ENCODE data around the gene RPUSD1. TPM values are rescaled to one million over a fixed set of nuclear protein-coding genes. Genes with fewer than 3 reads are reported as not detected.

RPUSD1 gene
- total RNA-seq, 1 donor from 2014 or later, result 23.0 TPM

DNA sequence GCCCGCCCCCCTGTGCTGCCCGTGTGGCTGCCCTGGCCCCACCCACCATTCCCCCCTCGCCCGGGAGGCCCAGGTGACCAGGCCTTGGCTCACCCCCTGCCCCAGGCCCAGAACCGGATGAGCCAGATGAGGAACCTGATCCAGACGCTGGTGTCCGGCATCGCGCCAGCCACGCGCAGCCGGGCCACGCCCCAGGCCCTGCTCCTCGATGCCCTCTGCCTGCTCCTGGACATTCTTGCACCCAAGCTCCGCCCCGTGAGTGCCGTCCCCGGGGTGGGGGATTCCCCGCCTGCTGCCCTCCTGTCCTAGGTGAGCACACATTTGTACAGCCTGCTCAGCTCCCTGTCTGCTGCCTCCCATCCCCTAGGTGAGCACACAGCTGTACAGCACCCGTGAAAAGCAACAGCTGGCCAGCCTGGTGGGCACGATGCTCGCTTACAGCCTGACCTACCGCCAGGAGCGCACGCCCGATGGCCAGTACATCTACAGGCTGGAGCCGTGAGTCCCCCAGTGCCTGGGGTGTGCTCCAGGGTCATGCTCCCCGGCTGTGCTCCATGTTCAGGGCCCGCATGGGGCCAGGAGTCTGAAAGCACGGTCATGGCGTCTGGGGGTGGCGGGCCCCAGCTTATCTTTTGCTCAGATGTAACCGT is 7.5 kb upstream of the RPUSD1 start:
- no peaks in the 10 kb centered on the region for H3K9me3 Mint-ChIP-seq
- TF ChIP-seq, protein P1, sequence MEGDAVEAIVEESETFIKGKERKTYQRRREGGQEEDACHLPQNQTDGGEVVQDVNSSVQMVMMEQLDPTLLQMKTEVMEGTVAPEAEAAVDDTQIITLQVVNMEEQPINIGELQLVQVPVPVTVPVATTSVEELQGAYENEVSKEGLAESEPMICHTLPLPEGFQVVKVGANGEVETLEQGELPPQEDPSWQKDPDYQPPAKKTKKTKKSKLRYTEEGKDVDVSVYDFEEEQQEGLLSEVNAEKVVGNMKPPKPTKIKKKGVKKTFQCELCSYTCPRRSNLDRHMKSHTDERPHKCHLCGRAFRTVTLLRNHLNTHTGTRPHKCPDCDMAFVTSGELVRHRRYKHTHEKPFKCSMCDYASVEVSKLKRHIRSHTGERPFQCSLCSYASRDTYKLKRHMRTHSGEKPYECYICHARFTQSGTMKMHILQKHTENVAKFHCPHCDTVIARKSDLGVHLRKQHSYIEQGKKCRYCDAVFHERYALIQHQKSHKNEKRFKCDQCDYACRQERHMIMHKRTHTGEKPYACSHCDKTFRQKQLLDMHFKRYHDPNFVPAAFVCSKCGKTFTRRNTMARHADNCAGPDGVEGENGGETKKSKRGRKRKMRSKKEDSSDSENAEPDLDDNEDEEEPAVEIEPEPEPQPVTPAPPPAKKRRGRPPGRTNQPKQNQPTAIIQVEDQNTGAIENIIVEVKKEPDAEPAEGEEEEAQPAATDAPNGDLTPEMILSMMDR (IDR thresholded peaks at IDR 0.05; ENCODE audit: unreplicated experiment), result no peak
- peaks cover 22% of the 10 kb centered on the region for H3K36me3 Mint-ChIP-seq
- H3K4me3 Mint-ChIP-seq, result no peak overlapping the region
- H3K27ac Mint-ChIP-seq, result no peak overlapping the region
- no peak for DNase-seq (ENCODE audit: low spot score in 2 of 2, unreplicated experiment in 2 of 2)
- H3K4me1 Mint-ChIP-seq, result no peaks in the 10 kb centered on the region
- H3K27me3 Mint-ChIP-seq (ENCODE audit: low read depth), result peaks cover 30% of the 10 kb centered on the region

DNA sequence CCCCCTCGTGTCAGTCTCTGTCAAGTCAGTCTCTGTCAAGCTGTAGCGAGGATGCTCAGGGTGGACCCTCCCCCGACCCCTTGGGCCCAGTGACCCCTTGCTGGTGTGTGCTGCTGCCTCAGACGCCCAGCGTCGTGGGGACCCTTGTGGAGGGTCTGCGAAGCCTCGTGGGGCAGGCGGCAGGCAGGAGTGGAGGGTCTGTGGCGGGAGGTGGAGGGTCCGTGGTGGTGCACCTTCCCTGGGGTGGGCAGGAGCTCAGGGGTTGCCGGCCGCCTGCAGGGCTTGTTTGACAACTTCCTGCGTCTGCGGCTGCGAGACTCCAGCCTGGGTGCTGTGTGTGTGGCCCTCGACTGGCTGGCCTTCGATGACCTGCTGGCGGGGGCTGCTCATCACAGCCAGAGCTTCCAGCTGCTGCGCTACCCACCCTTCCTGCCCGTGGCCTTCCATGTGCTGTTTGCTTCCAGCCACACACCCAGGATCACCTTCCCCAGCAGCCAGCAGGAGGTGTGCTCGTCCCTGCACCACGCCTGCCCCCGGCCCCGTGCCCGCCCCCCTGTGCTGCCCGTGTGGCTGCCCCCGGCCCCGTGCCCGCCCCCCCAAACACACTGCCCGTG is 6.8 kb upstream of the RPUSD1 start:
- no peak overlapping the region for H3K4me3 Mint-ChIP-seq
- no peak for DNase-seq (ENCODE audit: low spot score in 2 of 2, unreplicated experiment in 2 of 2)
- TF ChIP-seq, protein P1 (IDR thresholded peaks at IDR 0.05; ENCODE audit: unreplicated experiment), result no peak
- peaks cover 23% of the 10 kb centered on the region for H3K27me3 Mint-ChIP-seq (ENCODE audit: low read depth)
- H3K9me3 Mint-ChIP-seq, result no peaks in the 10 kb centered on the region
- H3K27ac Mint-ChIP-seq, result no peak overlapping the region
- H3K36me3 Mint-ChIP-seq, result peaks cover 22% of the 10 kb centered on the region
- no peaks in the 10 kb centered on the region for H3K4me1 Mint-ChIP-seq

DNA sequence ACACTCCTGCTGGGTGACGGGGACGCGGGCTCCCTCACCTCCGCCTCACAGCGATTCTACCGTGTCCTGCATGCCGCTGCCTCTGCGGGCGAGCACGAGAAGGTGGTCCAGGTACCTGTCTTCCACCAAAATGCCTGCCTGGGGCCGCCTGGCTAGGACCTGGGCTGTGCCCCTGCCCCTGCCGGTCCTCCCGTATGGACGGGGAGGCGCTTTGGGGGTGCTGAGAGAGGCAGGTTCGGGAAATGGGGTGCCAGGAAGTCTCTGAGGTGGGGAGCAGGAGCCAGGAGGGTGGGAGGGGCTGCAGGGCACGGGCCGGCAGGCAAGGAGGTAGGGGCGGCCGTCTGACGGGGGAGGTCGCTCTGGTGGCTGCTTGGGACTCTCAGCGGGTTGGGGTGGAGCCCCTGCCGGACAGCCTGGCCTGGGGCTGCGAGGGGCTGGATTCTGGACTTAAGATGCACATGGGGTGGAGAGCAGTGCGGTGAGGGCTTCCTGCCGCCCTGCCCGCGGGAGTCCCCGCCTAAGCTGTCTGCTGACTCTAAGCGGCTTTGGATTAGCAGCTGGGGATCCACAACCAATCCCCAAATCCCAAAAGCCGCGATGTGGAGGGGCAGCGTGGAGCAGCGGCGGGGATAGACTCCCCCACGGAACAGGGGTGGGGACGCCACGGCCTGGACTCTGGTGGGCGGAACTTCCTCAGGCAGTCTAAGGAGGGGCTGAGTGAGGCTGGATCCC is 6.1 kb upstream of the RPUSD1 start:
- Mint-ChIP-seq H3K4me3 (no peak overlapping the region), H3K4me1 (no peaks in the 10 kb centered on the region), H3K27me3 (ENCODE audit: low read depth) (peaks cover 18% of the 10 kb centered on the region), H3K9me3 (no peaks in the 10 kb centered on the region), H3K27ac (no peak overlapping the region), H3K36me3 (peaks cover 22% of the 10 kb centered on the region)
- DNase-seq (ENCODE audit: low spot score in 2 of 2, unreplicated experiment in 2 of 2), result no peak
- TF ChIP-seq, protein P1 (IDR thresholded peaks at IDR 0.05; ENCODE audit: unreplicated experiment), result no peak

DNA sequence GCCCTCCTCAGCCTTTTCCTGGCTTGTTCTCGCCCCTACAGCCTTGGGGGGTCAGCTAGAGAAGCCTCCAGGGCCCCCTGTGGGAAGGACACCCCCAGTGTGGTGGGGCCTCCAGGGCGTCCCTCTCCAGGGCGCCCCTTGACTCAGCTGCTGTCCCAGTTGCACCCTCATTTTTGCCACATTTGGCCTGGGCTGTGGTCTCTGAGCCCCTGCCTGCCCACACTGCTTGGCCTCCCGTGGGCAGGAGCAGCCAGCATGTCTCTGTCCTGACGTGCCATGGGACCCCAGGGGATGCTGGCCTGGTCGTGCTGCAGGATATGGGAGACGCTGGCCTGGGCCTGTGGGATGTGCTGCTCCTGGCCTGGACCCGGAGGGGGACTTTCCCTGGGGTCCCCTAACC is 5.2 kb upstream of the RPUSD1 start:
- TF ChIP-seq, protein P1 (IDR thresholded peaks at IDR 0.05; ENCODE audit: unreplicated experiment), result no peak

DNA sequence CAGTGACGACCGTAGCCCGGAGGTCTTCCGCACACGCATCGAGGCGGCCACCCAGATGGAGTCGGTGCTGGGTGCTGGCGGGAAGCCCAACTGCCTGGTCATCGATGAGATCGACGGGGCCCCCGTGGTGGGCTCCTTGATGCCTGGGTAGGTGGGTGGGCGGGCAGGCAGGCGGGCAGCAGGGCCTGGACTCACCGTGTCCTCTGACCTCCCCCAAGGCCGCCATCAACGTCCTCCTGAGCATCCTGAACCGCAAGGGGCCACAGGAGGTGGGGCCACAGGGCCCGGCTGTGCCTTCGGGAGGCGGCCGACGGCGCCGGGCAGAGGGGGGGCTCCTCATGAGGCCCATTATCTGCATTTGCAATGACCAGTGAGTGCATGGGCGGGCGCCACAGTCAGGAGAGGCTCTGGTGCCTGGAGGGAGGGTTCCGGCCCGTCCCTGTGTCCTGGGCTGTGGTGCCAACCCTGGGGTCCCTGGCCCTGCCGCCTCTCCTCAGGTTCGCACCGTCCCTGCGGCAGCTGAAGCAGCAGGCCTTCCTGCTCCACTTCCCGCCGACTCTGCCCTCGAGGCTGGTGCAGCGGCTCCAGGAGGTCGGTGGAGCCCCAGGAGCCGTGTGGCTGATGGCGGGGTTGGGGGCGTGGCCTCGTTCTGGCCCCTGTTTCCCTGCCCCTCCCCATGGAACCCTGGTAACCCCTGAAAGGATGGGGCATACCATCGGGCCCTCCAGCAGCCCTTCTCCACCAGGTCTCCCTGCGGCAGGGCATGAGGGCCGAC is 4.2 kb upstream of the RPUSD1 start:
- Mint-ChIP-seq H3K36me3 (peaks cover 17% of the 10 kb centered on the region), H3K9me3 (no peaks in the 10 kb centered on the region), H3K27me3 (ENCODE audit: low read depth) (no peaks in the 10 kb centered on the region), H3K27ac (no peak overlapping the region), H3K4me3 (no peak overlapping the region), H3K4me1 (peaks cover 2% of the 10 kb centered on the region)
- TF ChIP-seq, protein P1 (IDR thresholded peaks at IDR 0.05; ENCODE audit: unreplicated experiment), result no peak
- DNase-seq (ENCODE audit: low spot score in 2 of 2, unreplicated experiment in 2 of 2), result no peak

More for the DNA sequence above, 5.2 kb upstream of the RPUSD1 start:
- Mint-ChIP-seq H3K4me1 (no peaks in the 10 kb centered on the region), H3K9me3 (no peaks in the 10 kb centered on the region), H3K27me3 (ENCODE audit: low read depth) (peaks cover 10% of the 10 kb centered on the region), H3K4me3 (no peak overlapping the region), H3K27ac (no peak overlapping the region), H3K36me3 (peaks cover 22% of the 10 kb centered on the region)
- no peak for DNase-seq (ENCODE audit: low spot score in 2 of 2, unreplicated experiment in 2 of 2)

All from mesothelial cell of epicardium (in vitro differentiated cells).